A549 (cell line): ENCODE measurements around the gene MYLK. TPM values are rescaled to one million over a fixed set of nuclear protein-coding genes. Genes with fewer than 3 reads are reported as not detected.

Source experiments
- ATAC-seq, 2 experiments: fragments of 200-7000 bp in 1 of 2; fragments of >200 bp in 1 of 2; cut with Nextera tagmentation in 1 of 2; cut with Tn5 transposase in 1 of 2; 3 replicates each; pipeline versions ENCODE4 v1.8.0 to v1.9.1; 2018 to 2020; ENCODE audit warnings: mild to moderate bottlenecking in 1 of 2, moderate library complexity in 1 of 2
- CTCF ChIA-PET: fragments of 300-600 bp; sonication (Branson Sonifier 250); formaldehyde crosslinking; extraction: SDS; loops from one replicate; lab custom pipeline; 2021; ENCODE audit warnings: antibody characterized with exemption, inconsistent platforms; lab: Yijun Ruan, JAX
- POLR2A ChIA-PET: fragments of 350-600 bp; formaldehyde crosslinking; extraction: SDS; loops from one replicate; lab custom pipeline; 2021; ENCODE audit warnings: antibody characterized with exemption, inconsistent platforms; lab: Yijun Ruan, JAX
- DNase-seq, 2 experiments: peaks; one replicate each; pipeline versions ENCODE4 v3.0.0 to v3.0.0-alpha.2; 2011 to 2016; ENCODE audit warnings: low read depth in 1 of 2, low spot score in 1 of 2
- FAIRE-seq: peaks from 2 replicates; lab custom pipeline; 2011; peaks lifted over from hg19 to GRCh38; lab: Jason Lieb, UNC
- H3K27ac ChIP-seq, 2 experiments: fragments of >200 bp; sonication (Bioruptor Twin); formaldehyde crosslinking; 3 replicates each; pipeline ENCODE4 v1.5.1; 2016 to 2017
- H3K4me1 ChIP-seq: fragments of >200 bp; sonication (Bioruptor Twin); formaldehyde crosslinking; 3 replicates; pipeline ENCODE4 v1.6.1; 2016
- H3K4me2 ChIP-seq: fragments of >200 bp; sonication (Bioruptor Twin); formaldehyde crosslinking; 3 replicates; pipeline ENCODE4 v1.6.1; 2016
- H3K4me3 ChIP-seq: fragments of >200 bp; sonication (Bioruptor Twin); formaldehyde crosslinking; 3 replicates; pipeline ENCODE4 v1.5.1; 2016
- H3K9me3 ChIP-seq: fragments of >200 bp; sonication (Bioruptor Twin); formaldehyde crosslinking; 3 replicates; pipeline ENCODE4 v1.6.1; 2016
- ATOH8 ChIP-seq: fragments of 250-450 bp; sonication (Bioruptor Pico); IDR thresholded peaks from 2 replicates; pipeline ENCODE4 v1.5.0; 2020; ENCODE audit warnings: low read depth, mild to moderate bottlenecking, moderate library complexity
- BHLHE40 ChIP-seq: IDR thresholded peaks from 2 replicates; pipeline ENCODE4 v1.6.1; 2012; ENCODE audit warnings: low read depth, low read length, inconsistent platforms
- CHD4 ChIP-seq: fragments of 200-600 bp; sonication (generic); IDR thresholded peaks from 2 replicates; pipeline ENCODE4 v1.6.1; 2016; ENCODE audit warnings: antibody characterized with exemption, mild to moderate bottlenecking, borderline replicate concordance
- CTCF ChIP-seq: fragments of >200 bp; sonication (Bioruptor Twin); formaldehyde crosslinking; IDR thresholded peaks from 3 replicates; pipeline ENCODE4 v1.5.1; 2016
- EP300 ChIP-seq, 2 experiments: fragments of >200 bp; sonication (Bioruptor Twin); formaldehyde crosslinking; IDR thresholded peaks; 2 replicates in 1 of 2; 3 replicates in 1 of 2; pipeline ENCODE4 v1.6.1; 2016 to 2017
- ESRRA ChIP-seq: fragments of 150-350 bp; IDR thresholded peaks from 2 replicates; pipeline ENCODE4 v1.6.1; 2014; ENCODE audit warnings: mild to moderate bottlenecking, low read length, borderline replicate concordance
- FOXS1 ChIP-seq: fragments of 250-450 bp; sonication (Bioruptor Pico); IDR thresholded peaks from 2 replicates; pipeline ENCODE4 v1.5.0; 2020; ENCODE audit warnings: mild to moderate bottlenecking, moderate library complexity
- GATA3 ChIP-seq: IDR thresholded peaks from 2 replicates; pipeline ENCODE4 v1.6.1; 2012; ENCODE audit warnings: borderline replicate concordance
- HOXB13 ChIP-seq: fragments of 250-450 bp; sonication (Bioruptor Pico); IDR thresholded peaks from 2 replicates; pipeline ENCODE4 v1.5.0; 2020; ENCODE audit warnings: low read depth, mild to moderate bottlenecking, moderate library complexity
- HOXB5 ChIP-seq: fragments of 250-450 bp; sonication (Bioruptor Pico); IDR thresholded peaks from 2 replicates; pipeline ENCODE4 v1.5.0; 2020; ENCODE audit warnings: mild to moderate bottlenecking, moderate library complexity
- JUN ChIP-seq, 2 experiments: fragments of >200 bp; sonication (Bioruptor Twin); formaldehyde crosslinking; IDR thresholded peaks; 2 replicates in 1 of 2; 3 replicates in 1 of 2; pipeline ENCODE4 v1.6.1; 2016 to 2017
- JUNB ChIP-seq: fragments of >200 bp; sonication (Bioruptor Twin); formaldehyde crosslinking; IDR thresholded peaks from 2 replicates; pipeline ENCODE4 v1.6.1; 2016
- KDM1A ChIP-seq: fragments of 200-600 bp; sonication (generic); IDR thresholded peaks from 2 replicates; pipeline ENCODE4 v1.6.1; 2016; ENCODE audit warnings: low read depth, mild to moderate bottlenecking
- KDM5A ChIP-seq: fragments of 200-600 bp; sonication (generic); IDR thresholded peaks from 2 replicates; pipeline ENCODE4 v1.6.1; 2016; ENCODE audit warnings: antibody characterized with exemption, mild to moderate bottlenecking
- MAFK ChIP-seq: fragments of 450-650 bp; IDR thresholded peaks from 2 replicates; pipeline ENCODE4 v1.6.1; 2014; ENCODE audit not compliant: partially characterized antibody
- MAZ ChIP-seq: fragments of 150-350 bp; IDR thresholded peaks from 2 replicates; pipeline ENCODE4 v1.6.1; 2014; ENCODE audit warnings: antibody characterized with exemption, low read depth, low read length, borderline replicate concordance
- NFE2L2 ChIP-seq: fragments of 150-350 bp; conservative IDR thresholded peaks from 2 replicates; pipeline ENCODE4 v1.6.1; 2014; ENCODE audit warnings: low read length
- NPAS2 ChIP-seq: fragments of 250-450 bp; sonication (Bioruptor Pico); IDR thresholded peaks from 2 replicates; pipeline ENCODE4 v1.8.0; 2022; ENCODE audit warnings: mild to moderate bottlenecking, moderate library complexity, borderline replicate concordance
- NR3C1 ChIP-seq: fragments of >200 bp; sonication (Bioruptor Twin); formaldehyde crosslinking; IDR thresholded peaks from 3 replicates; pipeline ENCODE4 v1.6.1; 2017
- POLR2AphosphoS2 ChIP-seq: conservative IDR thresholded peaks from 2 replicates; pipeline ENCODE4 v1.6.1; 2012; ENCODE audit warnings: low read length, improper control_type of control experiment, inconsistent platforms
- RAD21 ChIP-seq, 2 experiments: fragments of >200 bp in 1 of 2; sonication (Bioruptor Twin) in 1 of 2; formaldehyde crosslinking in 1 of 2; IDR thresholded peaks in 1 of 2; conservative IDR thresholded peaks in 1 of 2; 2 replicates in 1 of 2; 3 replicates in 1 of 2; pipeline ENCODE4 v1.6.1; 2012 to 2018; ENCODE audit warnings: inconsistent platforms in 1 of 2
- RARB ChIP-seq: fragments of 250-450 bp; sonication (Bioruptor Pico); IDR thresholded peaks from 2 replicates; pipeline ENCODE4 v1.8.0; 2021; ENCODE audit warnings: mild to moderate bottlenecking, moderate library complexity
- RNF2 ChIP-seq: fragments of 200-600 bp; sonication (generic); IDR thresholded peaks from 2 replicates; pipeline ENCODE4 v1.6.1; 2016; ENCODE audit warnings: low read depth, mild to moderate bottlenecking, antibody characterized with exemption, moderate library complexity, borderline replicate concordance
- SMC3 ChIP-seq: fragments of >200 bp; sonication (Bioruptor Twin); formaldehyde crosslinking; IDR thresholded peaks from 3 replicates; pipeline ENCODE4 v1.6.1; 2018; ENCODE audit warnings: inconsistent platforms
- ZC3H11A ChIP-seq: fragments of 450-650 bp; IDR thresholded peaks from 2 replicates; pipeline ENCODE4 v1.6.1; 2014; ENCODE audit warnings: antibody characterized with exemption, mild to moderate bottlenecking
- ZFP36 ChIP-seq: fragments of 450-650 bp; IDR thresholded peaks from 2 replicates; pipeline ENCODE4 v1.6.1; 2014; ENCODE audit warnings: borderline replicate concordance; ENCODE audit not compliant: partially characterized antibody
- WGBS: methylation state at CpG from one replicate; pipeline ENCODE4 v1.1.6; 2017; ENCODE audit errors: missing lambda C conversion rate; 5-methylcytosine and 5-hydroxymethylcytosine counted together
- polyA plus RNA-seq, 4 experiments: library from polyadenylated mRNA; depleted of rRNA in 3 of 4; stranded (reverse); fragments of >200 nt; fragmentation: RNase III in 1 of 4; extraction: RNeasy Plus Mini Kit Qiagen cat#74134 plus additional on column Dnase treatment in 1 of 4; gene quantifications; 2 replicates in 3 of 4; 3 replicates in 1 of 4; pipeline ENCODE4 v1.2.3, GENCODE V29; 2011 to 2017

The MYLK gene
- polyA plus RNA-seq, 2 of the 4 experiments (the other 2 are of a cell fraction): 16.9 to 17.4 TPM

- DNase-seq (no peak), FAIRE-seq (no peak), ATAC-seq (no peak)
- ChIA-PET CTCF (interaction anchor here (0.8 kb wide), 1 partner anchor 46 kb away, joined by 3 read pairs; no protein-coding TSS in a partner anchor), POLR2A (interaction anchor here (0.5 kb wide), 1 partner anchor 525 kb away, joined by 5 read pairs; no protein-coding TSS in a partner anchor)
- H3K27ac ChIP-seq: peak overlapping the region in 1 of 2 experiments; percentile 7; a peak in 2 of 6 replicates
- H3K4me2 ChIP-seq: no peak overlapping the region
- 86% methylated on average over 3 of the region's 3 CpGs for WGBS
- H3K4me1 ChIP-seq: peaks cover 24% of the 10 kb centered on the region; the same call in 2 of the 3 replicates
- H3K9me3 ChIP-seq: no peaks in the 10 kb centered on the region
- no peak for TF ChIP-seq FOXS1 (CRISPR knock-in tag)
- no peak for TF ChIP-seq CHD4
- no peak for TF ChIP-seq NR3C1
- no peak for TF ChIP-seq ZFP36
- TF ChIP-seq NPAS2 (CRISPR knock-in tag): no peak
- TF ChIP-seq SMC3: no peak
- TF ChIP-seq RARB (CRISPR knock-in tag): no peak
- TF ChIP-seq MAZ: no peak
- TF ChIP-seq ZC3H11A: no peak
- no peak for TF ChIP-seq BHLHE40
- TF ChIP-seq NFE2L2: no peak
- H3K4me3 ChIP-seq: no peak overlapping the region
These were observed 114.8 kb downstream of the MYLK start for GRCh38 chr3:123769356-123769743.

GRCh38 chr3:123768480-123769355 is 115.4 kb downstream of the MYLK start:
- Histone ChIP-seq H3K4me2 (no peak overlapping the region), H3K9me3 (no peaks in the 10 kb centered on the region), H3K27ac (peak overlapping the region in 1 of 2 experiments; percentile 10; a peak in 2 of 6 replicates), H3K4me3 (no peak overlapping the region), H3K4me1 (peaks cover 19% of the 10 kb centered on the region; the same call in 2 of the 3 replicates)
- TF ChIP-seq MAFK (peak; percentile 56), ATOH8 (no peak)
- ChIA-PET CTCF (interaction anchor here (0.8 to 1.3 kb wide), 4 partner anchors 14 to 117 kb away, joined by 3 to 6 read pairs (median 4); no protein-coding TSS in a partner anchor), POLR2A (no interaction called here)
- 75% methylated on average over 8 of the region's 8 CpGs for WGBS
- FAIRE-seq: no peak
- no peak for DNase-seq
- no peak for ATAC-seq

GRCh38 chr3:123767564-123768292 is 116.4 kb downstream of the MYLK start:
- 0 out of 3 replicates have a peak, but pooled peaks cover 12% of the 10 kb centered on the region for H3K4me1 ChIP-seq
- TF ChIP-seq JUNB: no peak
- no peak for TF ChIP-seq JUN (IDR thresholded peaks at IDR 0.05)
- TF ChIP-seq HOXB5 (CRISPR knock-in tag): no peak
- no peak for TF ChIP-seq GATA3
- no peak for TF ChIP-seq CHD4
- TF ChIP-seq ZC3H11A: no peak
- TF ChIP-seq CTCF: no peak
- no peak for TF ChIP-seq ESRRA
- no peak for TF ChIP-seq RNF2
- no peak for TF ChIP-seq KDM5A
- TF ChIP-seq HOXB13: no peak
- no peak for TF ChIP-seq POLR2AphosphoS2
- no peak for TF ChIP-seq RAD21 (conservative IDR thresholded peaks at IDR 0.05 in 1 of 2, IDR thresholded peaks at IDR 0.05 in 1 of 2)
- TF ChIP-seq KDM1A: no peak
- no peak for TF ChIP-seq MAFK
- TF ChIP-seq EP300 (IDR thresholded peaks at IDR 0.05): no peak
- 88% methylated on average over 6 of the region's 6 CpGs for WGBS
- no peak for FAIRE-seq
- POLR2A ChIA-PET: no interaction called here
- no peak for DNase-seq
- no peak; a peak in 1 of 6 replicates for ATAC-seq
- H3K4me2 ChIP-seq: no peak overlapping the region
- H3K4me3 ChIP-seq: no peak overlapping the region
- no peaks in the 10 kb centered on the region for H3K9me3 ChIP-seq
- 0 out of 6 replicates have a peak overlapping the region, but pooled peaks of 1 of the 2 experiments have one; percentile 10 for H3K27ac ChIP-seq
- CTCF ChIA-PET: interaction anchor here (0.9 to 1.6 kb wide), 4 partner anchors 15 to 116 kb away, joined by 3 to 6 read pairs (median 4); no protein-coding TSS in a partner anchor
